H7 (cell line): ENCODE measurements around the gene EBF3. TPM values are rescaled to one million over a fixed set of nuclear protein-coding genes. Genes with fewer than 3 reads are reported as not detected.

Experiments
- DNase-seq: peaks from one replicate; pipeline ENCODE4 v3.0.0; 2012
- H3K27me3 ChIP-seq: 2 replicates; pipeline ENCODE4 v1.6.0; 2011; ENCODE audit warnings: mild to moderate bottlenecking, low read length; ENCODE audit not compliant: control insufficient read depth, insufficient read depth
- H3K36me3 ChIP-seq: replicated peaks from 2 replicates; pipeline ENCODE4 v1.5.1; 2011; ENCODE audit warnings: low read length; ENCODE audit not compliant: control insufficient read depth, insufficient read depth
- H3K4me3 ChIP-seq: 2 replicates; pipeline ENCODE4 v1.5.1; 2011; ENCODE audit warnings: low read depth, mild to moderate bottlenecking, control low read depth, low read length, moderate library complexity; ENCODE audit not compliant: insufficient read depth
- total RNA-seq: library from RNA; depleted of rRNA; stranded (reverse); fragments of >200 nt; shearing (Covaris generic); gene quantifications from 2 replicates; pipeline ENCODE4 v1.2.3, GENCODE V29; 2014

Gene EBF3
- total RNA-seq, 1 experiment from 2014 or later, result 0.76 TPM

DNA sequence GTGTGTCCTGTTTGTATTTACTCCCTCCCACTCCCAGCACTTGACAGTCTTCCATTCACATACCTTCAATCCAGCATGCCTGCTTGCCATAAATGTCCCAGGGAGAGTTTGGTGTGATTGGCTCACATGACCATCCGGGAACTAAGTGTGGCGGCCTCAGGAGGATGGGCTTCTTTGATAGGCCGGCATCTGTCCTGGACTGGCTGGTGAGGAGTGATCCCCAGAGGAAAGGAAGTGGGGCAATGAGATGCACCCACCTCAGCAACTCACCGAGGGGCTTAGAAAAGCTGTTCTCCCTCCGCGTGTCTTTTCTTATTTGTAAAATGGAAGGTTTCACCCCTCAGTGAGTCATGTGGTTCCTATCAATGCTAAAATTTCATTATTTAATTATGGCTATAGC is 14.9 kb upstream of the EBF3 start:
- Histone ChIP-seq H3K27me3 (peaks cover 8% of the 10 kb centered on the region), H3K4me3 (no peak overlapping the region), H3K36me3 (no peaks in the 10 kb centered on the region)
- no peak for DNase-seq

DNA sequence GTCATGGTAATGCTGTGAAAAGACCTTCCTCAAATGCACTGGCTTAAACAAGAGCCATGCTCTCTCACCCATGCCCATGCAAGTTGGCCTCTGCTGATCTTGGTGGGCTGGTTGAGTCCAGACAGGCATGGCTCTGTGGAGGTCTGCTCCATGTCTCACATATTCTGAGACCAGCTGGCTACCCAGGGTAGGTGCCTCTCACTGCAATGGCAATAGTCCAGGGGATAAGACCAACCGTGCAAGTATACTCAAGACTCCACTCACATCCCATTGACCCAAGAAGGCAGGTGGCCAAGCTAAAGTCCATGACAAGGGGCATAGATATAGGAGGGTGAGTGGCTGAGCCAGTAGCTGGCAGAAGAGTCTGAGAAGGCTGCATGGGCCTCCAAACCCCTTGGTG is 14.2 kb upstream of the EBF3 start:
- H3K27me3 ChIP-seq, result peaks cover 15% of the 10 kb centered on the region
- no peaks in the 10 kb centered on the region for H3K36me3 ChIP-seq
- DNase-seq, result no peak
- H3K4me3 ChIP-seq, result no peak overlapping the region

DNA sequence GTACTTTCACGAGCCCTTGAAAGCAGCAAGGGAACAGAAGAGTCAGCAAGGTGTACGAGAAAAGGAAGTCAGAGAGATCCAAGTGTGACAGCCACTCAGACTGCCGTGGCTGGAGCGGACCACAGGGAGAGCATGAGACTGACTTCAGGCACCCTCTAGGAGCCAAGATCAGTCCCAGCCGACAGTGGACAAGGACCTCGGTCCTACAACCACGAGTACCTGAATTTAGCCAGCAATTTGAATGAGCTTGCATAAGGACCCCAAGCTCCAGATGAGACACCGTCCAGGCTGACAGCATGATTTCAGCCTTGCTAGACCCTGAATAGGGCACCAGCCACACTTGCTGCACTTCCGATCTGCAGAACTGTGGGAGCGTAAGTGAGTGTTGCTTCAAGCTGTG is 13.7 kb upstream of the EBF3 start:
- Histone ChIP-seq H3K4me3 (no peak overlapping the region), H3K27me3 (peaks cover 20% of the 10 kb centered on the region), H3K36me3 (no peaks in the 10 kb centered on the region)
- no peak for DNase-seq

DNA sequence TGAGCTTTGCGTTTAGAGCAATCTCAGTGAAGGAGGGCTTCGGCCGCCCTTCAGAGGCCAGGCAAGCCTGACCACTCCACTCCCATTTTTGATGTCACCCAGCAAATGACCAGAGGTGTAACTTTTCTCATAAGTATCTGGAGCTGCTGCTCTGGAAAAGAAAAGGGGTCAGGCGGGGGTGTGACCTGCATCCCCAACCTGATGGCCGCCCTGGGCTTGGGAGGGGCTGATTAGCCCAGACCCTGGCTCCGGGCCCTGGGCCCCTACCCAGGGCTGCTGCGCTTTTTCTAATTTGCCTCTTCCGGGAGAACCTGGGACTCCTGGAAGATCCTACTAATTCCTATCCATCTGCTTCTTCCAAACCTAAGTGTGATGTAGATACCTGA is 9.6 kb upstream of the EBF3 start:
- Histone ChIP-seq H3K27me3 (peaks cover 57% of the 10 kb centered on the region), H3K4me3 (no peak overlapping the region), H3K36me3 (no peaks in the 10 kb centered on the region)
- DNase-seq, result peak; percentile 46

DNA sequence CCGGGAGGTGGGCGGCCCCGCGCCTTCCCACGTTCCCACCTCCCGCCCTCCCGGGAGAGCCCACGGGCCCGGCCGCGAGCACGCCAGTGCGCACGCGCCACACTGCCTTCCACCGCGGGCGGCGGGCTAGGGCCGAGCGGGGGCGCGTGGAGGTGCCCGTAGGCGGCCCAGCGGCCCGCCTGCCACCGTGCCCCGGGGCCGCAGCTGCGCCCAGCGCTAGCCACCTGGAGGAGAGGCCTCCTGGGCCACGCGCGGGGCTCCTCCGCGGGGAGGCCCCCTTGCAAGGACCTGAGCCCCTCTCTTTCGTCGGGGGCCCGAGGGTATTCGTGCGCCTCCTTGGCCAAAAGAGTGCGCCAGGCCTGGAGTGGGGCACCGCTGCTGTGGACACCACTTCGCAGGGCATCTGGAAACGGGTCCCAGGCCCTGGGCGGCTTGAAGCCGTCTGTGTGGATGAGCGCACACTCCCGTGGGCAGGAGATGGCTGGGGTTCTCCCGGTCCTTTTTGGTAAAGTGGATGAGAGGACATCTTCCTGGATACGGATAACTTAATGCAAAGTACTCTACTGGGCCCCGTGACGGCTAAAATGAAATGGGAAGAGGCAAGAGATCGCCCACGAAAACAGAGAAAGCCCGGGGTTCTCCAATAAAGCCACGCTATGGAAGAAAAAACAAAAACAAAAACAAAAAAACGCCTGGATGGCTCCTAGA is 9.0 kb upstream of the EBF3 start:
- H3K27me3 ChIP-seq, result peaks cover 63% of the 10 kb centered on the region

DNA sequence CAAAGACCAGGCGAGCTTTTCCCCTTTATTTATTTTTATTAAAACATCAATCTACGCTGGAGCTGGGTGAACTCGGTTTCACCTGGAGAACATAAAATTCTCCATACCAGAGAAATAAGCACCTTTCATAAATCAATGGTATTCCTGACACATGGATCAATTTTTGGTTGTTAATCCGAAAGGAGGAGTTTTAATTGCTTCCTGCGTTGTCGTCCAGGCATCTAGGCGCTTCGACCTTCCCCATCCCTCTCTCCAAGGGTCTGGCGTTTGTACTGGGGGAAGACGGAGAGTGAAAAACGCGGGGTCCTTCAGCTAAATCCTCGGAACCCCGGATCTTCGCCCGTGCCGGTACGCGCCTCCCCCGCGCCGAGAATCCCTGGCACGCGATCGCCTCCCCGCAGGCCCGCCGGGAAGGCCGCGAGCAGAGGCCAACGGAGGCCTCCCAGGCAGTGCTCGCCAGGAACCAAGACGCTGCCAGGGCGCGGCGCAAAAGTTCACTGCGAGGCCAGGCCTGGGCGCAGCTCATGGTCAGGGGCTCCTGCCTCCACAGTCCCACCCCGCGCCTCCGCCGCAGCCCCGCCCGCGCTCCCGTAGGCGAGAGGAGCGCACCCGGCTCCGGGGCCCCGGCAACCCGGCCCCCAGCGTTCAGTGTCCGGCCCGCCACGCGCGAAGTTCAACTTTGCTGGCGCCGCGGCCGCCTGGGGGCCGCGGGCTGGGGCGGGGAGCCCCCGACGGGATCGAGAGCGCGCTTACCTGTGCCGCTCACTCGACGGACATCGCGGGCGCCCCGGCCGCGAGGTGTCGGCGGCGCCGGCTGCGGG is 8.3 kb upstream of the EBF3 start:
- H3K27me3 ChIP-seq, result peaks cover 70% of the 10 kb centered on the region
- peak overlapping the region; percentile 28 for H3K4me3 ChIP-seq
- no peaks in the 10 kb centered on the region for H3K36me3 ChIP-seq
- DNase-seq, result peak; percentile 86

More for the DNA sequence above, 9.0 kb upstream of the EBF3 start:
- Histone ChIP-seq H3K36me3 (no peaks in the 10 kb centered on the region), H3K4me3 (peak overlapping the region; percentile 28; the same call in 1 of the 2 replicates)
- peak; percentile 76 for DNase-seq

DNA sequence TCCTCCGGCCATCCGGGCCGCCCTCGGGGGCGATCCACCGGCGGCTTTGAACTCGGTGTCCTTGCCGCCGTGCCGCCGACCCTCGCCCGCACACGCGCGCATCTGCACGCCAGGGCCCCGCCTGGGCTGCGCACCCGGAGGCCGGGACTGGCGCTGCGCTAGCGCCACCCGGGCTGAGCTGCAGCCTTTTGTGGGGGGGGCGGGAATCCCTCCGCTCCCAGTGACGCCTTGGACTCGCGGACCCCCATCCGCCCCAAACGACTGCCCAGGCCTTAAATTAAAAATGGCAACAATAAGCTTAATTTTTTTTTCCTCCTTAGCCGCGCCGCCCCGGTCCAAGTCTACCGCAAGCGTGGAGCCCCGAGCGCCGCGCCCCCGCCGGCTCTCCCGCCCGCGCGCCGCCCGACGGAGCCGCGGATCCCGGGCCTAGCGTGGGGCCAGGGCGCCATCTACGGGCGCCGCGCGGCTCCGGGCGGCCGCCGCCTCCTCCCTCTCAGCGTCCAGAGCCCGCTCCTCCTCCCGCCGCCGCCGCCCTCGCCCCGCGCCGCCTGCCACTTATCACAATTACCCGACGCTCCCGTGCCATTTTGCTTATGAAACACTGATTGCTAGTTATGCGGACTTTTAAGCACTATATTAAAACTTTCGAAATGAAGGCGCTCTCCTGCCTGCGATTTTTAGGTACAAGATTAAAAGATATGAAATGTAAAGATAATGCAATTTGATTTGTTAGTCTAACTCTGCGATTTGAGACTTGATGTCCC is 7.5 kb upstream of the EBF3 start:
- Histone ChIP-seq H3K4me3 (peak overlapping the region; percentile 34), H3K36me3 (no peaks in the 10 kb centered on the region), H3K27me3 (peaks cover 78% of the 10 kb centered on the region)
- peak; percentile 95 for DNase-seq

DNA sequence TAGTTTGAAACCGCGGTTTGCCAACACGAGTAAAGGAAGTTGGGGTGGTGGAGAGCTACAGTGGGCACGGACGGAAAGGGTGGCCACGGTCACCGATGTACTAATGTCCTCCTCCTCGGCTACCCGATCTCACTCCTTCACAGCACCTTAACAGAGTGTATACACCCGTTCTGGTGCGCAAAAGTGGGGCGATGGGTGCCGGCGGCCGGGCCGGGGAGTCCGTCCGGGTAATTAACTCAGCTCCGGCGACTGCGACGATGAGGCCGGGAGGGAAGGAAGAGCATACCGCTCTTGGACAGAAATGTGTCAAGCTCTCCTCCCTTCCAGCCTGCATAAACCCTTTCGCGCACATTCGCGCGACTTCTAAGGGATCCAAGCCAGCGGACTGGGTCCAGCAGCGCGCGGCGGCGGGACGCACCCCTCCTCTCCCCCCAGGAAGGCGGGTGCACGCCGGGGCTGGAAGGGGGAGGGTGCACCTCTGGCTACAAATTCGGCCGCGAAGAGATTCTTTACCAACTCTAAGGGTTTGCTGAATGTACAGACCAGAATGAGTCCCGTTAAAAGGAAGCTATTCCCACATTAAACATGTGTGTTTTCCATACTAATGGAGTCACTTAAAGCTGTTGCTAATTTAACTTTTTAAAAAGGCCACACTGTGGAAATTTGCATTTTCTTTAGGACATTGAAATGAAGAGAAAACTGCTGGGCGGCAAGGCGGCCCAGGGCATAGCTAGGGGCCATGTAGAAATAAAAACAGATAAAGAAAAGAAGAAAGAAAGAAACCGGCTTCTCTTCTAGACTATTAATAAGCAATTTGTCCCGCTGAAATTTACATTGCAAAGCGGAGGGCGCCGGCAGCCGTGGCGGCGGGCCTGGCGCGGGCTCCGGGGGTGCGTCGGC is 6.6 kb upstream of the EBF3 start:
- Histone ChIP-seq H3K4me3 (peak overlapping the region; percentile 14; the same call in 1 of the 2 replicates), H3K36me3 (no peaks in the 10 kb centered on the region), H3K27me3 (peaks cover 87% of the 10 kb centered on the region)
- peak; percentile 77 for DNase-seq

DNA sequence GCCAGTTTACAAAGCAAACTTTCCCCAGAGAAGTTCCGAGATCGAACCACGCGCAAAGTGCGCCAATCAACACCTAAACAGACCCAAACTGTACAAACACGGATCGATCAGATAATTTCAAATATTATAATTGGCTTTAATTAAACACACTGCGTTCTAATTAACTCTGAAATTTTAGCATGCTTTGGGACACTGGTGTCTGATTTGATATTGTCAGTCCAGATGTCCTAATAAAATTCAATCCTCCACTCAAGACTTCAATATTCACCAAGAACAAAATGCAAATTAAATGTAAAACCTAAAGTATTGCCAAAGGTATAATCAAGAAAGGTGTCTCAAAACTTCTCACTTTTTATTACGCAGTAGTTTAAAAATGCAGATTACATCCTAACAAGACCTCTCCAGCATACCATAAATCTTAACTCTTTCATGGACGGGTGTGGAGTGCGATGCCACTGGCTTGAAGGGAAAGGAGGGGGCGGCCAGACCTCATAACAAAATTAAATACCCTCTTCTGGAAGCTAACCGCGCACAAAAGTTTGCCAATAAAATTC is 5.9 kb upstream of the EBF3 start:
- Histone ChIP-seq H3K36me3 (no peaks in the 10 kb centered on the region), H3K27me3 (peaks cover 94% of the 10 kb centered on the region), H3K4me3 (no peak overlapping the region; the same call in 1 of the 2 replicates)
- peak; percentile 5 for DNase-seq

DNA sequence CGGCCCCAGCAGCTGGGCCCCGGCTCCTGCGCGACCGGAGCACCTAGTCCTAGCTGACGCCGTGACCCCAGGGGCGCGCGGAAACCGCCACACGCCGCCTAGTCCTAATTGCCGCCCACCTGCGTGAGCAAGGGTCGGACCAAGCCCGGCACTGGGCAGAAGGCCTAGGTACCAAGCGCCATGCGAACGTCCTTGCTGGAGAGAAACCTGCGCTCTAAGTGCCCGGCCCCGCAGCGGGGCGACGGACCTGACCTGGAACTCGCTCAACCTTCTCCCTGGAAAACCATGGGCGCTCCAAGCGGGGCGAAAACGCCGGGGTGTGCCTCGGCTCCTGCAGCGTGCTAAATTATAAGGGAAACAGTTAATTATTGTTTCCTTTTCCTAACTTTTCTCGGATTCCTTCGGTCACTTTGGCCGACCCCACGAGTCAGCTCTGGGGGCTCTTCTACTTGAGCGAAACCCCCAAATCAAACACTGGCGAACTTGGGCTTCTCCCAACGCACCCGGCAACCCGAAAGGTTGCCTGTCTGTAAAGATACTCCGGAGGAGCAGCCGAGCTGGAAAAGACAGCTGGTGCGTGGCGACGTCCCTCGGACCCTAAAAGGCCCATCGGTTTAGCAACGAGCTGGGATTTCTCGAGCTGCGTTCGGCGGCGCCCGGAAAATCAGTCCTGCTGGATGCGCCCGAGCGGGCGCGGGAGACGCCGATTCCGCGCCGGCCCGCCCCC is 5.3 kb upstream of the EBF3 start:
- DNase-seq, result peak; percentile 74

DNA sequence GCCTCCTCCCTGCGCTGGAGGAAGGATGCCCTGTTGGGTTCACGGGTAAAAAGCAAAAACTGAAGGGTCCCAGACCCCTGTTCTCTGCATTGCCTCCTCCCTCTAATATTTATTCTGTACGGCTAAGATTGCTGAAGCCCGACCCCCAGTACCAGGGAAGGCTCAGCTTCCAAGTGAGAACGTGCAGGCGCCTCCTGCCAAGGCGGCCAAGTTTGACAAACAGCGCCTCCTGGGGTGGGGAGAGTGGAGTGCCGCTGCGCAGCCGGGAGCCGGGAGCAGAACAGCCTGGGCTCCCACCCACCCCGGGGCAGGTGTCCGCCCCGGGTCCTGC is 4.7 kb upstream of the EBF3 start:
- peaks cover 92% of the 10 kb centered on the region for H3K27me3 ChIP-seq
- peak; percentile 94 for DNase-seq
- no peaks in the 10 kb centered on the region for H3K36me3 ChIP-seq
- no peak overlapping the region for H3K4me3 ChIP-seq

More for the DNA sequence above, 5.3 kb upstream of the EBF3 start:
- peaks cover 95% of the 10 kb centered on the region for H3K27me3 ChIP-seq
- no peak overlapping the region for H3K4me3 ChIP-seq
- H3K36me3 ChIP-seq, result no peaks in the 10 kb centered on the region

DNA sequence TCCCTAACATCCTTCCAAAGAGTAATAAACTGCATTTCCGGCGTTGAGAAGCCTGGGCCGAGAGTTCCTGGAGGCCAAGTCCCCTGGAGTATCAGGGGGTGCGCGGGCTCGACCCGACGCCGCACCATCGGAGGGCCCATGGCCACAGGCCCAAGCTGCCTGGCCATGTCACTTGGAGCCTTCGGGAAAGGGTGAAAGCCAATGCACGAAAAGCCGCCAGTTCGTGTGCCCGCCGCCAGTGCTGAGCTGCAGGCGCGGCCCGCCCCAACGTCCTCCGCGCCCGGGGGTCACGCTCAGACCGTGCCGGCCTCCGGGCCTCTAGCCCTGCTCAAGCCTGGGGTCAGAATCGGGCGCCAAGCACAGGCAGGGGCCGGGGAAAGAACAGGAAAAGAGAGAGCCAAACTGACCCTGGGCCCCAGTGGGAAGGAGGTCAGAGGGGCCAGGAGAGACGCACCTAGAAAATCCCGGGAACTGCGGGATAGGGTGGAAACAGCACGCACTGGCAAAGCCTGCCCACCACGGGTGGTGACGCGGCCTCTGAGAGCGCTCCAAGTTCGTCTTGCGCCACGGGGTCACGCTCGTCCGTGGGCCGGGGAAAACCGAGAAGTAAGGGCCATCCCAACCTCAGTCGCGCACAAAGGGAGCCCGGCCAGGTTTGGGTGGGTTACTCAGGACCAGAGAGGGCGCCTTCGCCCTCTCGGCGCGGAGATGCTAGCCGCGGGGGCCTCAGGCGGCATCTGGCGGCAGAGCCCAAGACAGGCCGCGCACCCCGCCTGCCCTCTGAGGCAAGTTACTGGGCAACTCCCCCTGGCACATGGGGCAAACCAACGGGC is 4.2 kb upstream of the EBF3 start:
- Histone ChIP-seq H3K27me3 (peaks cover 91% of the 10 kb centered on the region), H3K4me3 (no peak overlapping the region), H3K36me3 (no peaks in the 10 kb centered on the region)
- peak; percentile 78 for DNase-seq
